GM12865 (cell line): ENCODE results near the gene MED13L.

ENCODE experiments used
- DNase-seq: peaks from one replicate; pipeline ENCODE4 v3.0.0; 2010; ENCODE audit warnings: low read depth
- H3K4me3 ChIP-seq: 2 replicates; pipeline ENCODE4 v1.5.1; 2011; ENCODE audit warnings: mild to moderate bottlenecking, low read depth, low read length, control low read depth
- TF ChIP-seq, protein P1 (sequence below): IDR thresholded peaks from 2 replicates; pipeline ENCODE4 v1.5.1; 2011; ENCODE audit warnings: low read length, control low read depth, low read depth, inconsistent platforms; ENCODE audit not compliant: insufficient read depth; ENCODE audit errors: missing control alignments

MED13L gene

GRCh38 chr12:116188581-116188980, 88.9 kb downstream of the MED13L start:
- H3K4me3 ChIP-seq = no peak overlapping the region
- TF ChIP-seq, protein P1, sequence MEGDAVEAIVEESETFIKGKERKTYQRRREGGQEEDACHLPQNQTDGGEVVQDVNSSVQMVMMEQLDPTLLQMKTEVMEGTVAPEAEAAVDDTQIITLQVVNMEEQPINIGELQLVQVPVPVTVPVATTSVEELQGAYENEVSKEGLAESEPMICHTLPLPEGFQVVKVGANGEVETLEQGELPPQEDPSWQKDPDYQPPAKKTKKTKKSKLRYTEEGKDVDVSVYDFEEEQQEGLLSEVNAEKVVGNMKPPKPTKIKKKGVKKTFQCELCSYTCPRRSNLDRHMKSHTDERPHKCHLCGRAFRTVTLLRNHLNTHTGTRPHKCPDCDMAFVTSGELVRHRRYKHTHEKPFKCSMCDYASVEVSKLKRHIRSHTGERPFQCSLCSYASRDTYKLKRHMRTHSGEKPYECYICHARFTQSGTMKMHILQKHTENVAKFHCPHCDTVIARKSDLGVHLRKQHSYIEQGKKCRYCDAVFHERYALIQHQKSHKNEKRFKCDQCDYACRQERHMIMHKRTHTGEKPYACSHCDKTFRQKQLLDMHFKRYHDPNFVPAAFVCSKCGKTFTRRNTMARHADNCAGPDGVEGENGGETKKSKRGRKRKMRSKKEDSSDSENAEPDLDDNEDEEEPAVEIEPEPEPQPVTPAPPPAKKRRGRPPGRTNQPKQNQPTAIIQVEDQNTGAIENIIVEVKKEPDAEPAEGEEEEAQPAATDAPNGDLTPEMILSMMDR = no peak
- no peak for DNase-seq

GRCh38 chr12:116187151-116187511, 90.4 kb downstream of the MED13L start:
- H3K4me3 ChIP-seq = no peak overlapping the region
- TF ChIP-seq, protein P1 = no peak
- DNase-seq = no peak

GRCh38 chr12:116186482-116187150, 90.9 kb downstream of the MED13L start:
- no peak overlapping the region for H3K4me3 ChIP-seq
- TF ChIP-seq, protein P1 = no peak
- no peak for DNase-seq

DNA sequence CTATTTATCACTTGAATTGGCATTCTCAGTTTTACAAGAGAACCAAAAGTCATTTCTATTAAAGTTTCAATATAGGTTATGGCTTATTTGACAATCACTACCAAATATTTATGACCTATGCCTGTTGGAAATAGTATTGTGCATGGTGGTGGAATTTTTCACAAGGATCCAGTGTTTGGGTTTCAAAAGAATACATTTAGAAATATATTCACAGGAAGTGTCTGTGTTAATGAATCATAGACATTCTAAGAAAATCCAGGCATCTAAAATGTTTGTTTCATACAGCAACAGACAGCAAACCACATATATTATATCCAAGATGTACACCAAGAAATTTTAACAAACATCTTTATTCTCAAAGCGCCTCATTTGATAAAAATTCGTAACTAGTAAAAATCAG, 92.7 kb downstream of the MED13L start:
- no peak for DNase-seq
- TF ChIP-seq, protein P1 = no peak
- no peak overlapping the region for H3K4me3 ChIP-seq

- TF ChIP-seq, protein P1 = no peak
- DNase-seq = no peak
- H3K4me3 ChIP-seq = no peak overlapping the region
Observed at GRCh38 chr12:116183741-116184141, 93.8 kb downstream of the MED13L start.

DNA sequence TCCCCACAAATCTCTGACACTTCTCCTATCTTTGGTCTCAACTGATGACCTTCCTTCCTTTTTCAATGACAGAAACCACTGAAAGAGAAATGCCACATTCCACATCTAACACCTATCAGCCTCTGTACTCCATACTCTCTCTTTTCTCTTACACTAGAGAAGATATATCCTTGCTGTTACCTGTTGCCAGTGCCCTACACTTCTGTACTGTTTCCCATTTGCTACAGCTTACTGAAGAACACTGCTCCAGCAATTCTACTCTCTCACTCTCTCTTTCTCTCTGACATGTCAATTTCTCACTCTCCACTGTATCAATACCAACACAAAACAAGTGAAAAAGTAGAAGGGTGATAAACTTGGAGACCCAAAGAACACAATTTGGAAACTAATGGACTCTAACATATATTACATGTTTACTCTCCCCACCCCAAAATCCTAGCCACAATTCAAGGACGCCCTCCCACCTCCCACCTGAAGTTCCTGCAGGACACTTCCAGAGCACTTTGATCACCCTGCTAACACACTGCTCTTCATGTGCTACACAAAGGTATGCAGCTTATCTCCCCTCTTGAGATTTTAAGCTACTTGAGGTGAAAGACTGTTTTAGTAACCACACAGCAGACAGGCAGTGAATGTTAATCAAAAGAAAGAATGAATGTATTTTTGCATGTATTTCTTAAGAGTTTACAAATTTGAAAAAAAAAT, 95.0 kb downstream of the MED13L start:
- no peak for DNase-seq
- H3K4me3 ChIP-seq = no peak overlapping the region
- TF ChIP-seq, protein P1 = no peak
